Thyroid gland (tissue), 4 donors: Measurements from ENCODE around the gene FHIT. TPM values are rescaled to one million over a fixed set of nuclear protein-coding genes. Genes with fewer than 3 reads are reported as not detected.

Source experiments
- DNase-seq, 2 donors: peaks; one replicate each; pipeline ENCODE4 v3.0.0-alpha.2; 2019
- H3K27ac ChIP-seq, 3 donors: fragments of 200-600 bp; sonication (generic); 1 replicate in 2 of 3; 2 replicates in 1 of 3; pipeline ENCODE4 v1.5.1; 2016 to 2019; ENCODE audit warnings: mild to moderate bottlenecking in 1 of 3, moderate library complexity in 1 of 3
- H3K27me3 ChIP-seq: fragments of 200-600 bp; sonication (generic); one replicate; pipeline ENCODE4 v1.5.1; 2019
- H3K36me3 ChIP-seq, 2 donors: fragments of 200-600 bp; sonication (generic); one replicate each; pipeline ENCODE4 v1.5.1; 2016 to 2019
- H3K4me1 ChIP-seq, 2 donors: fragments of 200-600 bp; sonication (generic); one replicate each; pipeline ENCODE4 v1.5.1; 2017 to 2019
- H3K4me3 ChIP-seq, 3 donors: fragments of 200-600 bp; sonication (generic); replicated peaks in 1 of 3; 1 replicate in 2 of 3; 2 replicates in 1 of 3; pipeline ENCODE4 v1.5.1; 2016; ENCODE audit warnings: mild to moderate bottlenecking in 1 of 3
- H3K9me3 ChIP-seq: fragments of 200-600 bp; sonication (generic); one replicate; pipeline ENCODE4 v1.5.1; 2017
- CTCF ChIP-seq, 6 experiments: fragments of 200-600 bp in 3 of 6; fragments of 450-650 bp in 3 of 6; sonication (generic) in 3 of 6; IDR thresholded peaks; one replicate each; pipeline ENCODE4 v1.5.1; 2016 to 2019; ENCODE audit warnings: antibody characterized with exemption in 6 of 6, mild to moderate bottlenecking in 2 of 6, inconsistent platforms in 1 of 6, moderate library complexity in 1 of 6
- POLR2A ChIP-seq, 2 donors: fragments of 450-650 bp; IDR thresholded peaks; one replicate each; pipeline ENCODE4 v1.6.1; 2017; ENCODE audit warnings: antibody characterized with exemption in 2 of 2, mild to moderate bottlenecking in 2 of 2, moderate library complexity in 1 of 2
- WGBS, 2 donors: methylation state at CpG; one replicate each; pipeline ENCODE4 v1.1.5; 2017; 5-methylcytosine and 5-hydroxymethylcytosine counted together
- intact Hi-C: fragments of 100-400 bp; cut with DNase I; formaldehyde crosslinking; loops from one replicate; pipeline ENCODE4 v1.15.1; 2023
- total RNA-seq, 4 donors: library from RNA; depleted of rRNA; stranded (reverse); fragments of >200 nt; gene quantifications; one replicate each; pipeline ENCODE4 v1.2.3, GENCODE V29; 2016

FHIT gene
- total RNA-seq, 4 donors from 2014 or later, result 12.2 to 18.9 (median 16.2) TPM

- H3K27ac ChIP-seq, result no peak overlapping the region
- H3K9me3 ChIP-seq, result no peaks in the 10 kb centered on the region
- no peaks in the 10 kb centered on the region for H3K27me3 ChIP-seq
- no peaks in the 10 kb centered on the region for H3K36me3 ChIP-seq
- no peak overlapping the region for H3K4me3 ChIP-seq
- TF ChIP-seq CTCF (IDR thresholded peaks at IDR 0.05) (no peak), POLR2A (IDR thresholded peaks at IDR 0.05) (no peak)
- WGBS, 2 donors, result 90 to 95% methylated on average over 3 of the region's 3 CpGs
- no peaks in the 10 kb centered on the region for H3K4me1 ChIP-seq
- DNase-seq, result no peak
- intact Hi-C loops, result no loop called here
Measured at GRCh38 chr3:60120245-60120644, 1131.0 kb downstream of the FHIT start.

GRCh38 chr3:60114191-60114590 lies 1137.1 kb downstream of the FHIT start:
- H3K4me1 ChIP-seq, result no peaks in the 10 kb centered on the region
- no peak overlapping the region for H3K4me3 ChIP-seq
- intact Hi-C loops, result no loop called here
- no peak for TF ChIP-seq CTCF (IDR thresholded peaks at IDR 0.05)
- no peak for TF ChIP-seq POLR2A (IDR thresholded peaks at IDR 0.05)
- WGBS, 2 donors, result 86 to 92% methylated on average over 1 of the region's 1 CpG
- H3K36me3 ChIP-seq, result no peaks in the 10 kb centered on the region
- no peaks in the 10 kb centered on the region for H3K9me3 ChIP-seq
- no peaks in the 10 kb centered on the region for H3K27me3 ChIP-seq
- no peak overlapping the region for H3K27ac ChIP-seq
- DNase-seq, result no peak

- Histone ChIP-seq H3K27me3 (no peaks in the 10 kb centered on the region), H3K4me3 (no peak overlapping the region), H3K4me1 (no peaks in the 10 kb centered on the region), H3K36me3 (no peaks in the 10 kb centered on the region), H3K9me3 (no peaks in the 10 kb centered on the region), H3K27ac (no peak overlapping the region)
- intact Hi-C loops, result no loop called here
- TF ChIP-seq CTCF (IDR thresholded peaks at IDR 0.05) (no peak), POLR2A (IDR thresholded peaks at IDR 0.05) (no peak)
- 95 to 100% methylated on average over 2 of the region's 2 CpGs for WGBS, 2 donors
- DNase-seq, result no peak
Measured at GRCh38 chr3:60107275-60107674, 1144.0 kb downstream of the FHIT start.

- no peak overlapping the region for H3K27ac ChIP-seq
- intact Hi-C loops, result no loop called here
- TF ChIP-seq CTCF (IDR thresholded peaks at IDR 0.05) (no peak), POLR2A (IDR thresholded peaks at IDR 0.05) (no peak)
- no peaks in the 10 kb centered on the region for H3K27me3 ChIP-seq
- no peak for DNase-seq
- no peaks in the 10 kb centered on the region for H3K9me3 ChIP-seq
- no peak overlapping the region for H3K4me3 ChIP-seq
- 93 to 98% methylated on average over 4 of the region's 4 CpGs for WGBS, 2 donors
- H3K4me1 ChIP-seq, result no peaks in the 10 kb centered on the region
- no peaks in the 10 kb centered on the region for H3K36me3 ChIP-seq
Measured at GRCh38 chr3:60102154-60102553, 1149.1 kb downstream of the FHIT start.

- Histone ChIP-seq H3K27me3 (no peaks in the 10 kb centered on the region), H3K4me3 (no peak overlapping the region), H3K4me1 (no peaks in the 10 kb centered on the region), H3K27ac (no peak overlapping the region), H3K36me3 (no peaks in the 10 kb centered on the region), H3K9me3 (no peaks in the 10 kb centered on the region)
- intact Hi-C loops, result no loop called here
- no peak for DNase-seq
- TF ChIP-seq POLR2A (IDR thresholded peaks at IDR 0.05) (no peak), CTCF (IDR thresholded peaks at IDR 0.05) (no peak)
- WGBS, 2 donors, result 94 to 96% methylated on average over 4 of the region's 4 CpGs
Measured at GRCh38 chr3:60101621-60102020, 1149.6 kb downstream of the FHIT start.
